ENCODE measurements around the gene LRRC23.

GRCh38 chr12:6952863-6953441 is 48.3 kb downstream of the LRRC23 start:
- no peak for TF ChIP-seq CTCF (IDR thresholded peaks at IDR 0.05; ENCODE audit: low read length)
- no peak for TF ChIP-seq EZH2 (IDR thresholded peaks at IDR 0.05; ENCODE audit: borderline replicate concordance, low read length)
